ENCODE measurements around the gene ZBTB7C.

The ZBTB7C gene

GRCh38 chr18:48105317-48105716 lies 303.9 kb downstream of the ZBTB7C start:
- in situ Hi-C loops (cut with MboI; ENCODE audit: low sequenced_read_pairs, unreplicated experiment) = no loop called here
- DNase-seq (ENCODE audit: low spot score) = no peak
- TF ChIP-seq CTCF (IDR thresholded peaks at IDR 0.05; ENCODE audit: borderline replicate concordance, control extremely low read depth, extremely low read depth, insufficient read depth, missing control alignments) = no peak

GRCh38 chr18:48104705-48105104 lies 304.5 kb downstream of the ZBTB7C start:
- in situ Hi-C loops (cut with MboI; ENCODE audit: low sequenced_read_pairs, unreplicated experiment) = no loop called here
- TF ChIP-seq CTCF (IDR thresholded peaks at IDR 0.05; ENCODE audit: borderline replicate concordance, control extremely low read depth, extremely low read depth, insufficient read depth, missing control alignments) = no peak
- DNase-seq (ENCODE audit: low spot score) = no peak

GRCh38 chr18:48100651-48101165 lies 308.5 kb downstream of the ZBTB7C start:
- in situ Hi-C loops (cut with MboI; ENCODE audit: low sequenced_read_pairs, unreplicated experiment) = no loop called here
- DNase-seq (ENCODE audit: low spot score) = no peak
- no peak for TF ChIP-seq CTCF (IDR thresholded peaks at IDR 0.05; ENCODE audit: borderline replicate concordance, control extremely low read depth, extremely low read depth, insufficient read depth, missing control alignments)

- DNase-seq (ENCODE audit: low spot score) = no peak
- no peak for TF ChIP-seq CTCF (IDR thresholded peaks at IDR 0.05; ENCODE audit: borderline replicate concordance, control extremely low read depth, extremely low read depth, insufficient read depth, missing control alignments)
- in situ Hi-C loops (cut with MboI; ENCODE audit: low sequenced_read_pairs, unreplicated experiment) = no loop called here
These were observed 309.0 kb downstream of the ZBTB7C start for GRCh38 chr18:48100165-48100575.

GRCh38 chr18:48099481-48100164 lies 309.6 kb downstream of the ZBTB7C start:
- DNase-seq (ENCODE audit: low spot score) = no peak
- in situ Hi-C loops (cut with MboI; ENCODE audit: low sequenced_read_pairs, unreplicated experiment) = no loop called here
- no peak for TF ChIP-seq CTCF (IDR thresholded peaks at IDR 0.05; ENCODE audit: borderline replicate concordance, control extremely low read depth, extremely low read depth, insufficient read depth, missing control alignments)

- TF ChIP-seq CTCF (IDR thresholded peaks at IDR 0.05; ENCODE audit: borderline replicate concordance, control extremely low read depth, extremely low read depth, insufficient read depth, missing control alignments) = no peak
- in situ Hi-C loops (cut with MboI; ENCODE audit: low sequenced_read_pairs, unreplicated experiment) = no loop called here
- DNase-seq (ENCODE audit: low spot score) = no peak
These were observed 310.6 kb downstream of the ZBTB7C start for GRCh38 chr18:48098538-48098937.
